DND-41 (cell line): ENCODE measurements around the gene CACYBP.

ENCODE experiments used
- ATAC-seq: fragments of 200-7000 bp; cut with Tn5 transposase; 3 replicates; pipeline ENCODE4 v1.9.1; 2021; ENCODE audit warnings: low read depth; ENCODE audit not compliant: insufficient read depth
- DNase-seq: peaks from one replicate; pipeline ENCODE4 v3.0.0-alpha.2; 2020
- H2AFZ ChIP-seq: 2 replicates; pipeline ENCODE4 v1.6.0; 2012; ENCODE audit warnings: low read depth, low read length
- H3K27ac ChIP-seq: 2 replicates; pipeline ENCODE4 v1.5.1; 2012; ENCODE audit warnings: low read length, inconsistent platforms
- H3K27me3 ChIP-seq: fragments of 200-600 bp; sonication (generic); 2 replicates; pipeline ENCODE4 v1.6.0; 2012; ENCODE audit warnings: low read length, mild to moderate bottlenecking, inconsistent platforms; ENCODE audit not compliant: insufficient read depth, poor library complexity
- H3K36me3 ChIP-seq: 2 replicates; pipeline ENCODE4 v1.5.1; 2012; ENCODE audit warnings: low read length, inconsistent platforms; ENCODE audit not compliant: insufficient read depth
- H3K4me1 ChIP-seq: 2 replicates; pipeline ENCODE4 v1.5.1; 2012; ENCODE audit warnings: mild to moderate bottlenecking, low read length; ENCODE audit not compliant: insufficient read depth
- H3K4me2 ChIP-seq: 2 replicates; pipeline ENCODE4 v1.6.0; 2012; ENCODE audit warnings: mild to moderate bottlenecking, moderate library complexity, low read length, inconsistent platforms; ENCODE audit not compliant: insufficient read depth
- H3K4me3 ChIP-seq, 2 experiments: fragments of 200-600 bp in 1 of 2; shearing (Covaris generic) in 1 of 2; 2 replicates each; pipeline ENCODE4 v1.5.1; 2012 to 2016; ENCODE audit warnings: inconsistent platforms in 2 of 2, low read length in 2 of 2, mild to moderate bottlenecking in 2 of 2, low read depth in 1 of 2, moderate library complexity in 1 of 2
- H3K79me2 ChIP-seq: 2 replicates; pipeline ENCODE4 v1.6.0; 2012; ENCODE audit warnings: low read length, inconsistent platforms; ENCODE audit not compliant: insufficient read depth
- H3K9ac ChIP-seq: 2 replicates; pipeline ENCODE4 v1.6.0; 2012; ENCODE audit warnings: low read depth, mild to moderate bottlenecking, inconsistent platforms, low read length, moderate library complexity
- H3K9me3 ChIP-seq: 2 replicates; pipeline ENCODE4 v1.5.1; 2012; ENCODE audit warnings: low read length, moderate library complexity, mild to moderate bottlenecking, inconsistent platforms; ENCODE audit not compliant: insufficient read depth, severe bottlenecking
- H4K20me1 ChIP-seq: 2 replicates; pipeline ENCODE4 v1.6.0; 2012; ENCODE audit warnings: low read length; ENCODE audit not compliant: insufficient read depth
- EZH2 ChIP-seq: IDR thresholded peaks from 3 replicates; pipeline ENCODE4 v1.6.1; 2012; ENCODE audit warnings: borderline replicate concordance, low read depth, mild to moderate bottlenecking, moderate library complexity, low read length, inconsistent platforms; ENCODE audit not compliant: severe bottlenecking
- TF ChIP-seq, protein P1 (sequence below): IDR thresholded peaks from 2 replicates; pipeline ENCODE4 v1.5.1; 2012; ENCODE audit warnings: borderline replicate concordance, low read length, moderate library complexity, mild to moderate bottlenecking; ENCODE audit not compliant: poor library complexity, severe bottlenecking; ENCODE audit errors: extremely low read depth

CACYBP gene

DNA sequence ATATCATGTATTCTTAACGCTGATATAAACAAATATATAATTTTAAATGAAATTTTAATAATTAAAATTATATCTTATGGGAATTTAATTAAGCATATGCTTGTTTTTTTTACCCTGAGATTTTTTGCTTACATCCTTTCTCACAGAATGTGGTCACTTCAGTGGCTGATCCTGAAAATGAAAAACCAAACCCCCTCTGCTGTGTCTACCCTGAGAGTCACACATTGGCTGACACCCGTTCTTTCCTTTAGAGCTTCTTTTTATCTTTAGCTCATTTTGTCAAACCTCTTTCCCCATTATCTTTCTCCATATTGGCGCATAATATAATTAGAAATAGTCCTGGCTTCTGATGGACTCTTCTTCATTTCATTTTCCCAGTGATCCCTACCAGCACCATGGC lies 10.8 kb upstream of the CACYBP start:
- ATAC-seq (no peak), DNase-seq (no peak)
- no peaks in the 10 kb centered on the region for H3K9me3 ChIP-seq
- H3K9ac ChIP-seq, result no peak overlapping the region
- H3K36me3 ChIP-seq, result no peaks in the 10 kb centered on the region
- no peak for TF ChIP-seq EZH2
- TF ChIP-seq, protein P1, sequence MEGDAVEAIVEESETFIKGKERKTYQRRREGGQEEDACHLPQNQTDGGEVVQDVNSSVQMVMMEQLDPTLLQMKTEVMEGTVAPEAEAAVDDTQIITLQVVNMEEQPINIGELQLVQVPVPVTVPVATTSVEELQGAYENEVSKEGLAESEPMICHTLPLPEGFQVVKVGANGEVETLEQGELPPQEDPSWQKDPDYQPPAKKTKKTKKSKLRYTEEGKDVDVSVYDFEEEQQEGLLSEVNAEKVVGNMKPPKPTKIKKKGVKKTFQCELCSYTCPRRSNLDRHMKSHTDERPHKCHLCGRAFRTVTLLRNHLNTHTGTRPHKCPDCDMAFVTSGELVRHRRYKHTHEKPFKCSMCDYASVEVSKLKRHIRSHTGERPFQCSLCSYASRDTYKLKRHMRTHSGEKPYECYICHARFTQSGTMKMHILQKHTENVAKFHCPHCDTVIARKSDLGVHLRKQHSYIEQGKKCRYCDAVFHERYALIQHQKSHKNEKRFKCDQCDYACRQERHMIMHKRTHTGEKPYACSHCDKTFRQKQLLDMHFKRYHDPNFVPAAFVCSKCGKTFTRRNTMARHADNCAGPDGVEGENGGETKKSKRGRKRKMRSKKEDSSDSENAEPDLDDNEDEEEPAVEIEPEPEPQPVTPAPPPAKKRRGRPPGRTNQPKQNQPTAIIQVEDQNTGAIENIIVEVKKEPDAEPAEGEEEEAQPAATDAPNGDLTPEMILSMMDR, result no peak
- no peak overlapping the region for H3K4me2 ChIP-seq
- no peaks in the 10 kb centered on the region for H3K27me3 ChIP-seq
- no peak overlapping the region for H3K27ac ChIP-seq
- H3K4me1 ChIP-seq, result peaks cover 20% of the 10 kb centered on the region
- H4K20me1 ChIP-seq, result no peaks in the 10 kb centered on the region
- no peak overlapping the region for H3K4me3 ChIP-seq
- H2AFZ ChIP-seq, result no peak overlapping the region
- H3K79me2 ChIP-seq, result no peaks in the 10 kb centered on the region

GRCh38 chr1:174989536-174990220 lies 10.1 kb upstream of the CACYBP start:
- Histone ChIP-seq H3K79me2 (no peaks in the 10 kb centered on the region), H3K9ac (peak overlapping the region; percentile 75), H3K36me3 (no peaks in the 10 kb centered on the region), H3K9me3 (no peaks in the 10 kb centered on the region), H2AFZ (peak overlapping the region; percentile 97; the same call in 1 of the 2 replicates), H3K4me2 (peak overlapping the region; percentile 89), H3K4me1 (peaks cover 20% of the 10 kb centered on the region), H3K27me3 (no peaks in the 10 kb centered on the region), H3K27ac (peak overlapping the region; percentile 97), H4K20me1 (no peaks in the 10 kb centered on the region), H3K4me3 (peak overlapping the region in 1 of 2 experiments; percentile 71; a peak in 2 of 4 replicates)
- TF ChIP-seq EZH2, result no peak
- TF ChIP-seq, protein P1, result no peak
- ATAC-seq, result peak; percentile 27; the same call in 1 of the 3 replicates
- no peak for DNase-seq

DNA sequence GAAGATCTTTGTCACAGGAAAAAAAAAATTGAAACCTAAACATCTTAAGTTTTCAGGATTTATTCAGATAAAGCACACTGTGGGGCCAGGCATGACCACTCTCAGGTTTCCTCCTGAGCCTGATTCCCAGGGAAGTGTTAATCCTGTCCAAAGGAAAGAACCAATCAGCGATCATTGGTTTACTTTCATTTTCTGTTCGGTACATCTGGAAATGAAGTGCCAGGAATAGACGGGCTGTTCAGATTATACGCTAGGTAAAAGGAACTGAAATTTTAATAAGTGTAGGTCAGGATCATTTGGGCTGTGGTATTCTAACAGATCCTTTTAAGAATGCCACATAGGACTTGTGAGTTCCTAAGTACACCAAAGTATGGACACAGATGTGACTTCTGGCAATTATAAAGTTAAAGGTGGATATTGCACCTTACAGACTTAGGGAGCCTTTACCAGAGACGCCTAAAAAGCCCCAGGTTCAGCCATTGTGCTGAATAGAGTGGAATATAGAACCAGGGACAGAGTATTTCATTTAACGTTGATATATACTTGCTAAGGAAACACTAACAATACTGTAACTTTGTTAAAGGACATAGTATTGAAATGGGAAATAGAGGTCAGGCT lies 9.3 kb upstream of the CACYBP start:
- peak overlapping the region; percentile 75 for H3K9ac ChIP-seq
- H3K4me2 ChIP-seq, result peak overlapping the region; percentile 89
- H3K4me3 ChIP-seq, result peak overlapping the region; percentile 56 to 71

More for the DNA sequence above, 9.3 kb upstream of the CACYBP start:
- H3K27ac ChIP-seq, result peak overlapping the region; percentile 97
- no peaks in the 10 kb centered on the region for H3K9me3 ChIP-seq
- H3K4me1 ChIP-seq, result peaks cover 20% of the 10 kb centered on the region
- no peaks in the 10 kb centered on the region for H4K20me1 ChIP-seq
- ATAC-seq, result peak; percentile 89
- H2AFZ ChIP-seq, result peak overlapping the region; percentile 97
- no peaks in the 10 kb centered on the region for H3K79me2 ChIP-seq
- TF ChIP-seq EZH2, result no peak
- TF ChIP-seq, protein P1, result no peak
- peak; percentile 28 for DNase-seq
- no peaks in the 10 kb centered on the region; the same call in 1 of the 2 replicates for H3K36me3 ChIP-seq
- no peaks in the 10 kb centered on the region for H3K27me3 ChIP-seq
